Measurements from ENCODE around the gene ARRDC1. TPM values are rescaled to one million over a fixed set of nuclear protein-coding genes. Genes with fewer than 3 reads are reported as not detected.

ARRDC1 gene
- polyA plus RNA-seq, 1 of the 3 experiments (the other 2 are of a cell fraction): 49.7 TPM

GRCh38 chr9:137619240-137620047 is 14.0 kb downstream of the ARRDC1 start:
- no peaks in the 10 kb centered on the region for H3K9me3 ChIP-seq
- peaks cover 11% of the 10 kb centered on the region for H3F3A ChIP-seq (replicated peaks; ENCODE audit: insufficient read depth)
- ChIA-PET CTCF (interaction anchor here (1.0 kb wide), 1 partner anchor 40 kb away, joined by 3 read pairs; no protein-coding TSS in a partner anchor), POLR2A (interaction anchor here (0.7 to 1.3 kb wide), 4 partner anchors 12 to 60 kb away, joined by 3 to 7 read pairs (median 4); partner anchors contain the start of gene ARRDC1)
- H3K79me2 ChIP-seq (ENCODE audit: insufficient read depth): peaks cover 82% of the 10 kb centered on the region
- peak overlapping the region; percentile 57; the same call in 1 of the 2 replicates for H2AFZ ChIP-seq (ENCODE audit: low read depth)
- no peaks in the 10 kb centered on the region for H3K9me2 ChIP-seq
- H3K36me3 ChIP-seq (replicated peaks in 1 of 2; ENCODE audit: control insufficient read depth in 1 of 2, insufficient read depth in 2 of 2, low read length in 1 of 2): peaks cover 16 to 17% of the 10 kb centered on the region in 2 experiments
- peaks cover 15 to 25% of the 10 kb centered on the region in 2 experiments; a peak in 3 of 4 replicates for H3K4me1 ChIP-seq (ENCODE audit: control insufficient read depth in 1 of 2, insufficient read depth in 2 of 2, low read depth in 1 of 2, low read length in 1 of 2)
- TF ChIP-seq, protein P1, sequence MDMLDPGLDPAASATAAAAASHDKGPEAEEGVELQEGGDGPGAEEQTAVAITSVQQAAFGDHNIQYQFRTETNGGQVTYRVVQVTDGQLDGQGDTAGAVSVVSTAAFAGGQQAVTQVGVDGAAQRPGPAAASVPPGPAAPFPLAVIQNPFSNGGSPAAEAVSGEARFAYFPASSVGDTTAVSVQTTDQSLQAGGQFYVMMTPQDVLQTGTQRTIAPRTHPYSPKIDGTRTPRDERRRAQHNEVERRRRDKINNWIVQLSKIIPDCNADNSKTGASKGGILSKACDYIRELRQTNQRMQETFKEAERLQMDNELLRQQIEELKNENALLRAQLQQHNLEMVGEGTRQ (IDR thresholded peaks at IDR 0.05; ENCODE audit: borderline replicate concordance, low read depth, low read length): no peak
- TF ChIP-seq MAX (IDR thresholded peaks at IDR 0.05; ENCODE audit: low read depth) (peak; percentile 55; the same call in 1 of the 2 replicates), SIN3A (IDR thresholded peaks at IDR 0.05; ENCODE audit: borderline replicate concordance, low read depth, low read length) (peak; percentile 82; the same call in 1 of the 2 replicates), TEAD4 (IDR thresholded peaks at IDR 0.05; ENCODE audit: borderline replicate concordance, insufficient read depth) (no peak), FOSL2 (IDR thresholded peaks at IDR 0.05; ENCODE audit: borderline replicate concordance, low read depth) (no peak), YY1 (IDR thresholded peaks at IDR 0.05; ENCODE audit: low read depth) (0 out of 2 replicates have a peak, but pooled peaks have one; percentile 33), MXI1 (IDR thresholded peaks at IDR 0.05; ENCODE audit: low read depth, low read length) (peak; percentile 94), SMC3 (IDR thresholded peaks at IDR 0.05; ENCODE audit: low read depth, low read length) (no peak), GABPA (IDR thresholded peaks at IDR 0.05; ENCODE audit: low read depth) (no peak), FOXJ3 (CRISPR knock-in tag; IDR thresholded peaks at IDR 0.05) (no peak)
- TF ChIP-seq, protein P2, sequence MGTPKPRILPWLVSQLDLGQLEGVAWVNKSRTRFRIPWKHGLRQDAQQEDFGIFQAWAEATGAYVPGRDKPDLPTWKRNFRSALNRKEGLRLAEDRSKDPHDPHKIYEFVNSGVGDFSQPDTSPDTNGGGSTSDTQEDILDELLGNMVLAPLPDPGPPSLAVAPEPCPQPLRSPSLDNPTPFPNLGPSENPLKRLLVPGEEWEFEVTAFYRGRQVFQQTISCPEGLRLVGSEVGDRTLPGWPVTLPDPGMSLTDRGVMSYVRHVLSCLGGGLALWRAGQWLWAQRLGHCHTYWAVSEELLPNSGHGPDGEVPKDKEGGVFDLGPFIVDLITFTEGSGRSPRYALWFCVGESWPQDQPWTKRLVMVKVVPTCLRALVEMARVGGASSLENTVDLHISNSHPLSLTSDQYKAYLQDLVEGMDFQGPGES (IDR thresholded peaks at IDR 0.05; ENCODE audit: low read depth, low read length): no peak
- peak overlapping the region; percentile 86 for H3K9ac ChIP-seq
- peak overlapping the region; percentile 81 for H3K4me2 ChIP-seq
- WGBS (ENCODE audit: low lambda C conversion rate): 4% methylated on average over 18 of the region's 58 CpGs
- H4K20me1 ChIP-seq (ENCODE audit: insufficient read depth): peaks cover 40% of the 10 kb centered on the region
- no peak for DNase-seq
- H3K4me3 ChIP-seq (ENCODE audit: low read depth in 2 of 2, low read length in 1 of 2): peak overlapping the region; percentile 76 to 97
- no peaks in the 10 kb centered on the region for H3K27me3 ChIP-seq (ENCODE audit: insufficient read depth)
- peak overlapping the region; percentile 65 to 66 for H3K27ac ChIP-seq (ENCODE audit: low read depth in 2 of 2, low read length in 1 of 2)

- H2AFZ ChIP-seq (ENCODE audit: low read depth): no peak overlapping the region
- peaks cover 13 to 17% of the 10 kb centered on the region in 2 experiments for H3K36me3 ChIP-seq (replicated peaks in 1 of 2; ENCODE audit: control insufficient read depth in 1 of 2, insufficient read depth in 2 of 2, low read length in 1 of 2)
- ChIA-PET CTCF (interaction anchor here (1.4 kb wide), 1 partner anchor 13 kb away, joined by 5 read pairs; no protein-coding TSS in a partner anchor), POLR2A (no interaction called here)
- peaks cover 46% of the 10 kb centered on the region for H4K20me1 ChIP-seq (ENCODE audit: insufficient read depth)
- H3K79me2 ChIP-seq (ENCODE audit: insufficient read depth): peaks cover 88% of the 10 kb centered on the region
- H3K27me3 ChIP-seq (ENCODE audit: insufficient read depth): no peaks in the 10 kb centered on the region
- no peaks in the 10 kb centered on the region for H3K9me2 ChIP-seq
- peak overlapping the region; percentile 81 for H3K4me2 ChIP-seq
- no peaks in the 10 kb centered on the region for H3K9me3 ChIP-seq
- peak overlapping the region; percentile 76 to 97 for H3K4me3 ChIP-seq (ENCODE audit: low read depth in 2 of 2, low read length in 1 of 2)
- DNase-seq: no peak
- WGBS (ENCODE audit: low lambda C conversion rate): 83% methylated on average over 4 of the region's 4 CpGs
- peak overlapping the region in 1 of 2 experiments; percentile 66; a peak in 2 of 4 replicates for H3K27ac ChIP-seq (ENCODE audit: low read depth in 2 of 2, low read length in 1 of 2)
- H3F3A ChIP-seq (replicated peaks; ENCODE audit: insufficient read depth): peaks cover 11% of the 10 kb centered on the region
- H3K9ac ChIP-seq: peak overlapping the region; percentile 86
- H3K4me1 ChIP-seq (ENCODE audit: control insufficient read depth in 1 of 2, insufficient read depth in 2 of 2, low read depth in 1 of 2, low read length in 1 of 2): peaks cover 15 to 25% of the 10 kb centered on the region in 2 experiments; a peak in 3 of 4 replicates
- TF ChIP-seq EZH2phosphoT487 (IDR thresholded peaks at IDR 0.05; ENCODE audit: borderline replicate concordance, low read depth) (no peak), MXI1 (IDR thresholded peaks at IDR 0.05; ENCODE audit: low read depth, low read length) (no peak), SMC3 (IDR thresholded peaks at IDR 0.05; ENCODE audit: low read depth, low read length) (no peak), RAD21 (IDR thresholded peaks at IDR 0.05; ENCODE audit: low read length) (no peak), TAF1 (IDR thresholded peaks at IDR 0.05; ENCODE audit: borderline replicate concordance, low read depth, low read length) (no peak), GABPA (IDR thresholded peaks at IDR 0.05; ENCODE audit: low read depth) (no peak), ZBTB33 (IDR thresholded peaks at IDR 0.05; ENCODE audit: borderline replicate concordance, low read depth) (no peak), PBX3 (IDR thresholded peaks at IDR 0.05) (no peak), TCF12 (IDR thresholded peaks at IDR 0.05) (no peak), RFX5 (IDR thresholded peaks at IDR 0.05; ENCODE audit: low read length) (no peak), SIN3A (IDR thresholded peaks at IDR 0.05; ENCODE audit: borderline replicate concordance, low read depth, low read length) (no peak), USF1 (IDR thresholded peaks at IDR 0.05; ENCODE audit: borderline replicate concordance, low read depth) (no peak)
Measured at GRCh38 chr9:137620048-137620405, 14.5 kb downstream of the ARRDC1 start.
